RWPE2 (cell line): ENCODE results near the gene ANGEL1.

Source experiments
- ATAC-seq: fragments of 200-7000 bp; cut with Tn5 transposase; 3 replicates; pipeline ENCODE4 v1.9.1; 2021; ENCODE audit warnings: low read depth
- DNase-seq: peaks from one replicate; pipeline ENCODE4 v3.0.0-alpha.2; 2020; ENCODE audit warnings: low spot score
- H3K27ac ChIP-seq: fragments of 450-650 bp; 2 replicates; pipeline ENCODE4 v1.5.1; 2017; ENCODE audit warnings: mild to moderate bottlenecking; ENCODE audit not compliant: poor library complexity, severe bottlenecking
- H3K27me3 ChIP-seq: fragments of 250-450 bp; sonication (Bioruptor Pico); 2 replicates; pipeline ENCODE4 v1.5.1; 2021; ENCODE audit warnings: mild to moderate bottlenecking, moderate library complexity; ENCODE audit not compliant: insufficient read depth, poor library complexity, severe bottlenecking
- H3K36me3 ChIP-seq: fragments of 250-450 bp; sonication (Bioruptor Pico); 2 replicates; pipeline ENCODE4 v1.5.1; 2020; ENCODE audit warnings: low read depth, mild to moderate bottlenecking, moderate library complexity
- H3K4me1 ChIP-seq: fragments of 250-450 bp; sonication (Bioruptor Pico); 2 replicates; pipeline ENCODE4 v1.5.1; 2021; ENCODE audit warnings: mild to moderate bottlenecking, moderate library complexity; ENCODE audit not compliant: insufficient read depth, poor library complexity, severe bottlenecking
- H3K4me3 ChIP-seq: fragments of 250-450 bp; sonication (Bioruptor Pico); 2 replicates; pipeline ENCODE4 v1.5.1; 2021; ENCODE audit warnings: mild to moderate bottlenecking, moderate library complexity; ENCODE audit not compliant: severe bottlenecking
- H3K9me3 ChIP-seq: fragments of 250-450 bp; sonication (Bioruptor Pico); 2 replicates; pipeline ENCODE4 v1.5.1; 2021; ENCODE audit warnings: mild to moderate bottlenecking, moderate library complexity; ENCODE audit not compliant: severe bottlenecking
- TF ChIP-seq, protein P1 (sequence below): fragments of 450-650 bp; IDR thresholded peaks from one replicate; pipeline ENCODE4 v1.5.1; 2017; ENCODE audit warnings: mild to moderate bottlenecking, moderate library complexity; ENCODE audit not compliant: poor library complexity, severe bottlenecking

The ANGEL1 gene

DNA sequence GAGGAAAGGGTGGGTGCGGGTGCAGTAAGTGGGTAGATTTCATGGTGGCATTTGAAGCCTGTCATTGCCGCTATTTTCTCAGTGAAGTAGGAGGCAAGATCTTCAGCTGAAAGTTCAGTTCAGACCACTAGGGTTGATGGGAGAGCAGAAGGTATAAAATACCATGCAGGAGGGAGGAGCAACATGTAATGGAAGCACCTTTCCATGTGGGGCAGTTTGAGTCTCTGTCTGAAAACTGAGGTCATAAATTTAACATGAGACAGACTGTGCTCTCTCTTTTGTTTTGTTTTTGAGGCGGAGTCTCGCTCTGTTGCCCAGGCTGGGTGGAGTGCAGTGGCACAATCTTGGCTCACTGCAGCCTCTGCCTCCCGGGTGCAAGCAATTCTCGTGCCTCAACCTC is 36.2 kb upstream of the ANGEL1 start:
- no peaks in the 10 kb centered on the region for H3K36me3 ChIP-seq
- DNase-seq (no peak), ATAC-seq (peak; percentile 59)
- H3K9me3 ChIP-seq: no peaks in the 10 kb centered on the region
- H3K27ac ChIP-seq: no peak overlapping the region
- TF ChIP-seq, protein P1, sequence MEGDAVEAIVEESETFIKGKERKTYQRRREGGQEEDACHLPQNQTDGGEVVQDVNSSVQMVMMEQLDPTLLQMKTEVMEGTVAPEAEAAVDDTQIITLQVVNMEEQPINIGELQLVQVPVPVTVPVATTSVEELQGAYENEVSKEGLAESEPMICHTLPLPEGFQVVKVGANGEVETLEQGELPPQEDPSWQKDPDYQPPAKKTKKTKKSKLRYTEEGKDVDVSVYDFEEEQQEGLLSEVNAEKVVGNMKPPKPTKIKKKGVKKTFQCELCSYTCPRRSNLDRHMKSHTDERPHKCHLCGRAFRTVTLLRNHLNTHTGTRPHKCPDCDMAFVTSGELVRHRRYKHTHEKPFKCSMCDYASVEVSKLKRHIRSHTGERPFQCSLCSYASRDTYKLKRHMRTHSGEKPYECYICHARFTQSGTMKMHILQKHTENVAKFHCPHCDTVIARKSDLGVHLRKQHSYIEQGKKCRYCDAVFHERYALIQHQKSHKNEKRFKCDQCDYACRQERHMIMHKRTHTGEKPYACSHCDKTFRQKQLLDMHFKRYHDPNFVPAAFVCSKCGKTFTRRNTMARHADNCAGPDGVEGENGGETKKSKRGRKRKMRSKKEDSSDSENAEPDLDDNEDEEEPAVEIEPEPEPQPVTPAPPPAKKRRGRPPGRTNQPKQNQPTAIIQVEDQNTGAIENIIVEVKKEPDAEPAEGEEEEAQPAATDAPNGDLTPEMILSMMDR: no peak
- H3K4me1 ChIP-seq: no peaks in the 10 kb centered on the region
- no peak overlapping the region for H3K4me3 ChIP-seq
- H3K27me3 ChIP-seq: no peaks in the 10 kb centered on the region

DNA sequence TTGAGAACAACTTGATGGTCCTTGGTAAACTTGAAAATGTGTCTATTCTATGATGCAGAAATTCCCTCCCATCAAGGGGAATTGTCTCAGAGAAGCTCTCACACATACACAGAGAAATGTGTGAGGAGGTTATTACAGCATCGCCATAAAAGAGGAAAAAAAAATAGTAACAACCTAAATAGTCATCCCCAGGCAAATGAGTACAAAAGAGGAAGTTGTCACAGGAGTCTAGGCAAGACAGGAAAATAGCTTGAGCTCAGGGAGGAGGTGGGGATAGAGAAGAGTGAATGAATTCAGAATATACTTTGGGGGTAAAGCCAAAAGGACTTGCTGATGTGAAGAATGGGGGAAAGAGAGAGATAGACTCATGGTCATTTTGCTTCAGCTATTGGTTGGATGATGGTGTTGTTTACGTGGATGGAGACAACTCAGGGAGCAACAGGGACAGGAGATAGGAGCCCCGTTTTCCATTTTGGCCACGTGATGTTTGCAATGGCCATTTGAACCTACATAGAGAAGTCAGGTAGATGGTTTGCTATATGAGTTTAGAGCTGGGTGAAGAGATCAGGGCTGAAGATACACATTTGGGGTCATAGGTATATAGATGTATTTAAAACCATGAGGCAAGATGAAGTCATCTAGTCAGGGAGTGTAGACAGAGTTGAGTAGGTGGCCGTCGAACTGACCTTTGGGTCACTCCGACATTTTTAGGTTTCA is 33.8 kb upstream of the ANGEL1 start:
- DNase-seq (no peak), ATAC-seq (no peak)
- no peaks in the 10 kb centered on the region for H3K4me1 ChIP-seq
- H3K27me3 ChIP-seq: no peaks in the 10 kb centered on the region
- H3K9me3 ChIP-seq: no peaks in the 10 kb centered on the region
- no peak overlapping the region for H3K27ac ChIP-seq
- no peak overlapping the region for H3K4me3 ChIP-seq
- TF ChIP-seq, protein P1: no peak
- no peaks in the 10 kb centered on the region for H3K36me3 ChIP-seq

DNA sequence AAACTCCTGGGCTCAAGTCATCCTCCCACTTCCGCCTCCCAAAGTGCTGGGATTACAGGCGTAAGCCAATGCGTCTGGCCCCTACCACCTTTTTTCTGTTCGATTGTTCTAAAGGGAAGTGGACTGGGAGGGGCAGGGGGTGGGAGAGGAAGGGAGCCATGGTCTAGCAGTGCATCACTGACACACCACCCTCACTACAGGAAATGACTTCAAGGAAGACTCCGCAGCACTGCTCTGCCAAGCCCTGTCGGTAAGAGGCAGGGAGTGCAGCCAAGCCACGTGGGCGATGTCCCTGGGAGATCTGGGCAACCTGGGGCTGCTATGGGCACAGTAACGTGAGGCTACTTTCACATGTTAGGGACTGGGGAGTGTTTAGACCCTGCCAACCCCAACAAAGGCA is 31.5 kb upstream of the ANGEL1 start:
- no peaks in the 10 kb centered on the region for H3K4me1 ChIP-seq
- TF ChIP-seq, protein P1: no peak
- H3K27ac ChIP-seq: no peak overlapping the region
- DNase-seq: no peak
- H3K9me3 ChIP-seq: no peaks in the 10 kb centered on the region
- peak; percentile 87 for ATAC-seq
- no peaks in the 10 kb centered on the region for H3K36me3 ChIP-seq
- peaks cover 9% of the 10 kb centered on the region for H3K27me3 ChIP-seq
- no peak overlapping the region for H3K4me3 ChIP-seq

DNA sequence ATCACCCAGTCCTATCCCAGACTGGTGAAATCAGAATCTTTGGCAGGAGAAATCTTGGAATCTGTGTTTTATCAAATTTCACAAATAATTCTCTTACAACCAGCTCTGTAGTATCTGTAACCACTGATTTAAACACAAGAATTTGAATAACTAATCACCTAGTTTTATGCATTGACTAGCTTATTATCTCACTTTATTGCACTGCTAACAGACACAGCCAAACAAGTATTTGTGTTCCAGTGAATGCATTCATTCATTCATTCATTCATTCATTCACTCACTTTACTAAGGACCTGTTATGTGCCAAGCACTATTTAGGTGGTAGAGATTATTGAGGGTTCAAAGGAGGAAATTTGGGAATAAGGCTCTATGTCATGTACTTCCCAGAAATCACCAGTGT is 29.7 kb upstream of the ANGEL1 start:
- Histone ChIP-seq H3K27me3 (peaks cover 12% of the 10 kb centered on the region), H3K27ac (no peak overlapping the region), H3K4me3 (no peak overlapping the region), H3K36me3 (no peaks in the 10 kb centered on the region), H3K9me3 (no peaks in the 10 kb centered on the region), H3K4me1 (no peaks in the 10 kb centered on the region)
- TF ChIP-seq, protein P1: no peak
- ATAC-seq: no peak
- no peak for DNase-seq

DNA sequence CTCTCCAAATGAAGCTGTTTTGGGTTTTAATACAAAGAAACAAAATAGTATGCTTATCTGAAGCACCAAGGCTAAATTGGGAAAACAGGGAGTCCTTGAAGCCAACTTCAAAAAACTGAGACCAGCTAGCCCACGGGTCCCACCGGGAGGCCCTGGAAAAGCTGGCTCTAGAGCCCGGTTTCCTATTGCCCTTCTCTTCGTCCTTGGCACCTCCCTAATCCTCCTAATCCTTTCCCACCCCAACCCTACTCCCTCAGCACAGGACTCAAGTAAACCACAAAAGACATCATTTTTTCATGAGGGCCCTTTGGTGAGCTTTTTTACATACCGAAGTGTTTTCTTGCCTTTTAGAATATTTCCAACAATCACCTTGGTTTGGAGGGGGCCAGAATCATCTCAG is 24.8 kb upstream of the ANGEL1 start:
- Histone ChIP-seq H3K27me3 (peaks cover 12% of the 10 kb centered on the region), H3K9me3 (no peaks in the 10 kb centered on the region), H3K27ac (no peak overlapping the region), H3K36me3 (no peaks in the 10 kb centered on the region), H3K4me1 (no peaks in the 10 kb centered on the region), H3K4me3 (no peak overlapping the region)
- TF ChIP-seq, protein P1: no peak
- no peak for ATAC-seq
- DNase-seq: no peak
